ENCODE measurements around the gene SAMD11. TPM values are rescaled to one million over a fixed set of nuclear protein-coding genes. Genes with fewer than 3 reads are reported as not detected.

SAMD11 gene
- total and polyA plus RNA-seq, 2 of the 13 experiments (the other 11 are each of a cell fraction or from before 2014, with no cell fraction given): 0.11 TPM; not detected in 1

GRCh38 chr1:886311-886710 is 37.4 kb upstream of the SAMD11 start:
- H2AFZ ChIP-seq (ENCODE audit: low read length): no peak overlapping the region
- DNase-seq (ENCODE audit: low spot score) (no peak), ATAC-seq (no peak), FAIRE-seq (no peak)
- H3K36me3 ChIP-seq (replicated peaks in 1 of 2; ENCODE audit: control insufficient read depth in 1 of 2, insufficient read depth in 2 of 2, low read length in 2 of 2): no peaks in the 10 kb centered on the region
- POLR2A ChIA-PET: no interaction called here
- in situ Hi-C loops (cut with HindIII; ENCODE audit: extremely low pct_ligation_motif_present, low pct_unique_long_range_greater_than_20kb): no loop called here
- no peaks in the 10 kb centered on the region for H4K20me1 ChIP-seq (ENCODE audit: insufficient read depth, low read length)
- H3K4me2 ChIP-seq (ENCODE audit: low read depth, low read length): no peak overlapping the region
- TF ChIP-seq RFX5 (IDR thresholded peaks at IDR 0.05; ENCODE audit: low read depth, low read length) (no peak), KLF9 (CRISPR knock-in tag; IDR thresholded peaks at IDR 0.05; ENCODE audit: low read depth) (no peak), TERF1 (CRISPR knock-in tag; IDR thresholded peaks at IDR 0.05) (no peak), ZNF121 (CRISPR knock-in tag; IDR thresholded peaks at IDR 0.05) (no peak)
- intact Hi-C loops (cut with micrococcal nuclease; ENCODE audit: unreplicated experiment): no loop called here
- WGBS (ENCODE audit: low lambda C conversion rate): 20% methylated on average over 1 of the region's 1 CpG
- H3K4me3 ChIP-seq (replicated peaks in 1 of 3; ENCODE audit: insufficient read depth in 1 of 3, low read depth in 2 of 3, low read length in 3 of 3): no peak overlapping the region
- no peaks in the 10 kb centered on the region for H3K79me2 ChIP-seq (ENCODE audit: insufficient read depth, low read length)
- no peaks in the 10 kb centered on the region for H3K9me3 ChIP-seq (ENCODE audit: low read length)
- peaks cover 0 to 28% of the 10 kb centered on the region in 2 experiments; a peak in 2 of 5 replicates for H3K27me3 ChIP-seq (ENCODE audit: control insufficient read depth in 1 of 2, insufficient read depth in 2 of 2, low read length in 2 of 2)
- H3K4me1 ChIP-seq (ENCODE audit: insufficient read depth, low read length): no peaks in the 10 kb centered on the region
- no TSS peak for BruUV-seq (replicated peaks)
- no peak overlapping the region for H3K27ac ChIP-seq (ENCODE audit: extremely low read length, insufficient read depth, low read length)
- H3K9ac ChIP-seq (ENCODE audit: insufficient read depth, low read depth, low read length): no peak overlapping the region
- CTCF ChIA-PET (ENCODE audit: low intra/inter-chr PET ratio, low total read pairs): no interaction called here

- peaks cover 0 to 28% of the 10 kb centered on the region in 2 experiments; a peak in 2 of 5 replicates for H3K27me3 ChIP-seq (ENCODE audit: control insufficient read depth in 1 of 2, insufficient read depth in 2 of 2, low read length in 2 of 2)
- intact Hi-C loops (cut with micrococcal nuclease; ENCODE audit: unreplicated experiment): no loop called here
- no peak for DNase-seq (ENCODE audit: low spot score)
- H3K79me2 ChIP-seq (ENCODE audit: insufficient read depth, low read length): no peaks in the 10 kb centered on the region
- no peak overlapping the region for H2AFZ ChIP-seq (ENCODE audit: low read length)
- no peak overlapping the region for H3K4me2 ChIP-seq (ENCODE audit: low read depth, low read length)
- ATAC-seq: no peak
- no CpG with 5 or more reads among the region's 11 CpGs for WGBS (ENCODE audit: low lambda C conversion rate)
- no peaks in the 10 kb centered on the region for H3K9me3 ChIP-seq (ENCODE audit: low read length)
- H3K4me1 ChIP-seq (ENCODE audit: insufficient read depth, low read length): no peaks in the 10 kb centered on the region
- H3K27ac ChIP-seq (ENCODE audit: extremely low read length, insufficient read depth, low read length): no peak overlapping the region
- CTCF ChIA-PET (ENCODE audit: low intra/inter-chr PET ratio, low total read pairs): no interaction called here
- in situ Hi-C loops (cut with HindIII; ENCODE audit: extremely low pct_ligation_motif_present, low pct_unique_long_range_greater_than_20kb): no loop called here
- H4K20me1 ChIP-seq (ENCODE audit: insufficient read depth, low read length): no peaks in the 10 kb centered on the region
- no peak overlapping the region for H3K9ac ChIP-seq (ENCODE audit: insufficient read depth, low read depth, low read length)
- no peak for TF ChIP-seq SATB2 (CRISPR knock-in tag; IDR thresholded peaks at IDR 0.05)
- TF ChIP-seq ZNF34 (CRISPR knock-in tag; IDR thresholded peaks at IDR 0.05; ENCODE audit: borderline replicate concordance): no peak
- TF ChIP-seq ZNF235 (CRISPR knock-in tag; IDR thresholded peaks at IDR 0.05; ENCODE audit: borderline replicate concordance): no peak
- TF ChIP-seq PRDM4 (CRISPR knock-in tag; IDR thresholded peaks at IDR 0.05; ENCODE audit: borderline replicate concordance): no peak
- no peak for TF ChIP-seq ATF7-NPFF (CRISPR knock-in tag; IDR thresholded peaks at IDR 0.05; ENCODE audit: low read depth)
- TF ChIP-seq ATF4 (CRISPR knock-in tag; IDR thresholded peaks at IDR 0.05): no peak
- H3K36me3 ChIP-seq (replicated peaks in 1 of 2; ENCODE audit: control insufficient read depth in 1 of 2, insufficient read depth in 2 of 2, low read length in 2 of 2): no peaks in the 10 kb centered on the region
- no TSS peak for BruUV-seq (replicated peaks)
- FAIRE-seq: no peak
- POLR2A ChIA-PET: no interaction called here
- H3K4me3 ChIP-seq (replicated peaks in 1 of 3; ENCODE audit: insufficient read depth in 1 of 3, low read depth in 2 of 3, low read length in 3 of 3): no peak overlapping the region
These were observed 37.0 kb upstream of the SAMD11 start for GRCh38 chr1:886760-887159.

Measured in HepG2 (cell line).